Thoracic aorta (tissue), 2 donors: ENCODE data around the gene ZNF23. TPM values are rescaled to one million over a fixed set of nuclear protein-coding genes. Genes with fewer than 3 reads are reported as not detected.

Experiments used
- ATAC-seq: fragments of 150-250 bp; one replicate; pipeline ENCODE4 v1.8.0; 2017; ENCODE audit warnings: low read depth; ENCODE audit not compliant: insufficient number of reproducible peaks, low FRiP score
- DNase-seq: peaks from one replicate; pipeline ENCODE4 v3.0.0-alpha.2; 2020; ENCODE audit warnings: low spot score
- H3K27ac ChIP-seq, 2 donors: fragments of 200-600 bp; sonication (generic); 1 replicate in 1 of 2; 2 replicates in 1 of 2; pipeline ENCODE4 v1.5.1; 2016; ENCODE audit warnings: mild to moderate bottlenecking in 2 of 2, moderate library complexity in 2 of 2
- H3K27me3 ChIP-seq: fragments of 200-600 bp; sonication (generic); replicated peaks from 2 replicates; pipeline ENCODE4 v1.6.0; 2016; ENCODE audit warnings: mild to moderate bottlenecking; ENCODE audit not compliant: insufficient read depth
- H3K36me3 ChIP-seq: fragments of 200-600 bp; sonication (generic); one replicate; pipeline ENCODE4 v1.5.1; 2016
- H3K4me1 ChIP-seq, 2 donors: fragments of 200-600 bp; sonication (generic); 1 replicate in 1 of 2; 2 replicates in 1 of 2; pipeline versions ENCODE4 v1.5.1 to v1.6.0; 2016; ENCODE audit warnings: low read depth in 2 of 2, mild to moderate bottlenecking in 1 of 2; ENCODE audit not compliant: control insufficient read depth in 1 of 2
- H3K4me3 ChIP-seq: fragments of 200-600 bp; sonication (generic); 2 replicates; pipeline ENCODE4 v1.5.1; 2016; ENCODE audit warnings: mild to moderate bottlenecking
- H3K9me3 ChIP-seq: fragments of 200-600 bp; sonication (generic); 2 replicates; pipeline ENCODE4 v1.5.1; 2016
- CTCF ChIP-seq: fragments of 200-600 bp; sonication (generic); IDR thresholded peaks from one replicate; pipeline ENCODE4 v1.5.1; 2019; ENCODE audit warnings: antibody characterized with exemption
- total RNA-seq, 2 donors: library from RNA; depleted of rRNA; stranded (reverse); fragments of >200 nt; gene quantifications; one replicate each; pipeline versions ENCODE4 v1.1.0 to v1.2.3, GENCODE V29; 2016

The ZNF23 gene
- total RNA-seq, 2 donors from 2014 or later = 3.9 to 10.1 TPM

- TF ChIP-seq CTCF = no peak
- no peaks in the 10 kb centered on the region for H3K27me3 ChIP-seq
Measured at GRCh38 chr16:71404364-71404763, 57.7 kb downstream of the ZNF23 start.

GRCh38 chr16:71402674-71403073, 59.4 kb downstream of the ZNF23 start:
- H3K4me3 ChIP-seq = no peak overlapping the region
- no peaks in the 10 kb centered on the region for H3K36me3 ChIP-seq
- no peaks in the 10 kb centered on the region for H3K27me3 ChIP-seq
- ATAC-seq (no peak), DNase-seq (no peak)
- TF ChIP-seq CTCF = no peak
- H3K4me1 ChIP-seq = no peaks in the 10 kb centered on the region
- H3K27ac ChIP-seq = no peak overlapping the region
- H3K9me3 ChIP-seq = no peaks in the 10 kb centered on the region

More at GRCh38 chr16:71404364-71404763, 57.7 kb downstream of the ZNF23 start:
- no peak overlapping the region for H3K4me3 ChIP-seq
- no peak overlapping the region for H3K27ac ChIP-seq
- ATAC-seq (no peak), DNase-seq (no peak)
- no peaks in the 10 kb centered on the region for H3K9me3 ChIP-seq
- no peaks in the 10 kb centered on the region for H3K4me1 ChIP-seq
- H3K36me3 ChIP-seq = no peaks in the 10 kb centered on the region

DNA sequence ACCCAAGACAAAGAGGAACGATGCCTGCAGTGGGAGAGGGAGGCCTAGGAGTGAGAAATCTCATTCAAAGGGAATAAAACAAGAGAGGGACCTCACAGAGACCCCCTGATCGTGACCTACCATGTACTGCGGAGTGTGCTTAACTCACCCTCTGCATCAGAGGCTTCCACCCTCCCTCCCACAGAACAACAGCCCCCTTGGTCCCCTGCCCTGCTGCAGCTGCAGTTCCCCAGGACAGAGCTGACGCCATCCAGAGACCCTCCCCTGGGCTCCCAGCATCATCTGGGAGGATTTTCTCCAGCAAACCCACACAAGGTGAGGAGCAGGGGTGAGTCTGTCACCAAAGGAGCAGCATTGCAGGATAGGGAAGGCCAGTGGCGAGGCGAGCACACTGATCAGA, 60.0 kb downstream of the ZNF23 start:
- no peaks in the 10 kb centered on the region for H3K36me3 ChIP-seq
- H3K4me3 ChIP-seq = no peak overlapping the region
- no peak for ATAC-seq
- H3K9me3 ChIP-seq = no peaks in the 10 kb centered on the region
- no peak for DNase-seq
- H3K4me1 ChIP-seq = no peaks in the 10 kb centered on the region
- H3K27me3 ChIP-seq = no peaks in the 10 kb centered on the region
- no peak overlapping the region for H3K27ac ChIP-seq
- TF ChIP-seq CTCF = no peak

- Histone ChIP-seq H3K4me3 (no peak overlapping the region), H3K9me3 (no peaks in the 10 kb centered on the region), H3K27me3 (no peaks in the 10 kb centered on the region), H3K36me3 (no peaks in the 10 kb centered on the region), H3K27ac (no peak overlapping the region), H3K4me1 (no peaks in the 10 kb centered on the region)
- DNase-seq (no peak), ATAC-seq (no peak)
- TF ChIP-seq CTCF = no peak
Measured at GRCh38 chr16:71399801-71400563, 62.1 kb downstream of the ZNF23 start.

Other genes with a start within 250 kb of the ZNF23 start
- 1 to 10 TPM; 4.3 to 5.4 TPM for gene HYDIN, start 231.5 kb downstream of the ZNF23 start, total RNA-seq
- 10 to 100 TPM; 14.6 to 15.9 TPM for gene CMTR2, start 172.8 kb downstream of the ZNF23 start, total RNA-seq
- under 1 TPM in 1 of 2 donors, not detected in 1; 0.81 TPM for gene CALB2, start 103.5 kb downstream of the ZNF23 start, total RNA-seq
- gene TLE7, start 20.2 kb downstream of the ZNF23 start, total RNA-seq = not detected
- 1 to 10 TPM; 3.7 to 9.0 TPM for gene ZNF19, start 27.1 kb upstream of the ZNF23 start, total RNA-seq
- not detected for gene CHST4, start 64.2 kb upstream of the ZNF23 start, total RNA-seq
- not detected for gene TAT, start 114.8 kb upstream of the ZNF23 start, total RNA-seq
- not detected for gene MARVELD3, start 163.9 kb upstream of the ZNF23 start, total RNA-seq